SK-N-SH treated with all-trans-retinoic acid at 6 μM for 48 hours (cell line): Measurements from ENCODE around the gene PSMD2.

Experiments used
- ATAC-seq: fragments of 200-7000 bp; cut with Tn5 transposase; 3 replicates; pipeline ENCODE4 v1.9.1; 2020; ENCODE audit warnings: mild to moderate bottlenecking, moderate library complexity
- BACH2 ChIP-seq: fragments of 250-450 bp; sonication (Bioruptor Pico); IDR thresholded peaks from 2 replicates; pipeline ENCODE4 v1.9.0; 2021; ENCODE audit warnings: mild to moderate bottlenecking, borderline replicate concordance
- CSRNP3 ChIP-seq: fragments of 250-450 bp; sonication (Bioruptor Pico); IDR thresholded peaks from 2 replicates; pipeline ENCODE4 v1.5.1; 2021; ENCODE audit warnings: mild to moderate bottlenecking, moderate library complexity
- ESRRG ChIP-seq: fragments of 250-450 bp; sonication (Bioruptor Pico); IDR thresholded peaks from 2 replicates; pipeline ENCODE4 v1.6.1; 2021; ENCODE audit warnings: mild to moderate bottlenecking
- ISL1 ChIP-seq: fragments of 250-450 bp; sonication (Bioruptor Pico); IDR thresholded peaks from 2 replicates; pipeline ENCODE4 v2.1.2; 2022; ENCODE audit warnings: mild to moderate bottlenecking, moderate library complexity
- OSR1 ChIP-seq: fragments of 250-450 bp; sonication (Bioruptor Pico); IDR thresholded peaks from 2 replicates; pipeline ENCODE4 v1.8.0; 2022; ENCODE audit warnings: moderate library complexity, mild to moderate bottlenecking, inconsistent platforms
- POU6F1 ChIP-seq: fragments of 250-450 bp; sonication (Bioruptor Pico); IDR thresholded peaks from 2 replicates; pipeline ENCODE4 v1.8.0; 2021; ENCODE audit warnings: low read depth, mild to moderate bottlenecking, moderate library complexity, borderline replicate concordance
- PPARA ChIP-seq: fragments of 250-450 bp; sonication (Bioruptor Pico); IDR thresholded peaks from 2 replicates; pipeline ENCODE4 v1.5.0; 2020; ENCODE audit warnings: mild to moderate bottlenecking, borderline replicate concordance
- RARB ChIP-seq: fragments of 250-450 bp; sonication (Bioruptor Pico); IDR thresholded peaks from 2 replicates; pipeline ENCODE4 v1.8.0; 2021; ENCODE audit warnings: mild to moderate bottlenecking, moderate library complexity
- SNAI2 ChIP-seq: fragments of 250-450 bp; sonication (Bioruptor Pico); IDR thresholded peaks from 2 replicates; pipeline ENCODE4 v1.5.0; 2020; ENCODE audit warnings: mild to moderate bottlenecking, moderate library complexity
- TCF4 ChIP-seq: fragments of 250-450 bp; sonication (Bioruptor Pico); IDR thresholded peaks from 2 replicates; pipeline ENCODE4 v1.8.0; 2021; ENCODE audit warnings: mild to moderate bottlenecking, moderate library complexity, borderline replicate concordance
- TOX ChIP-seq: fragments of 250-450 bp; sonication (Bioruptor Pico); IDR thresholded peaks from 2 replicates; pipeline ENCODE4 v1.8.0; 2021; ENCODE audit warnings: mild to moderate bottlenecking, moderate library complexity, borderline replicate concordance
- ZC3H10 ChIP-seq: fragments of 250-450 bp; sonication (Bioruptor Pico); IDR thresholded peaks from 2 replicates; pipeline ENCODE4 v1.5.1; 2021; ENCODE audit warnings: mild to moderate bottlenecking, moderate library complexity
- ZNF70 ChIP-seq: fragments of 450-650 bp; formaldehyde crosslinking; IDR thresholded peaks from 2 replicates; pipeline ENCODE4 v1.5.0; 2020; ENCODE audit warnings: mild to moderate bottlenecking, moderate library complexity
- ZNF8 ChIP-seq: fragments of 450-650 bp; formaldehyde crosslinking; IDR thresholded peaks from 2 replicates; pipeline ENCODE4 v1.5.0; 2020; ENCODE audit warnings: mild to moderate bottlenecking, moderate library complexity
- TF ChIP-seq, protein P1 (sequence below): fragments of 250-450 bp; sonication (Bioruptor Pico); IDR thresholded peaks from 2 replicates; pipeline ENCODE4 v1.8.0; 2020; ENCODE audit warnings: mild to moderate bottlenecking, moderate library complexity, borderline replicate concordance
- TF ChIP-seq, protein P2 (sequence below): fragments of 250-450 bp; sonication (Bioruptor Pico); IDR thresholded peaks from 2 replicates; pipeline ENCODE4 v1.5.1; 2020; ENCODE audit warnings: low read depth, mild to moderate bottlenecking, moderate library complexity
- TF ChIP-seq, protein P3 (sequence below): fragments of 250-450 bp; sonication (Bioruptor Pico); IDR thresholded peaks from 2 replicates; pipeline ENCODE4 v1.5.0; 2020; ENCODE audit warnings: mild to moderate bottlenecking, moderate library complexity

Gene PSMD2

DNA sequence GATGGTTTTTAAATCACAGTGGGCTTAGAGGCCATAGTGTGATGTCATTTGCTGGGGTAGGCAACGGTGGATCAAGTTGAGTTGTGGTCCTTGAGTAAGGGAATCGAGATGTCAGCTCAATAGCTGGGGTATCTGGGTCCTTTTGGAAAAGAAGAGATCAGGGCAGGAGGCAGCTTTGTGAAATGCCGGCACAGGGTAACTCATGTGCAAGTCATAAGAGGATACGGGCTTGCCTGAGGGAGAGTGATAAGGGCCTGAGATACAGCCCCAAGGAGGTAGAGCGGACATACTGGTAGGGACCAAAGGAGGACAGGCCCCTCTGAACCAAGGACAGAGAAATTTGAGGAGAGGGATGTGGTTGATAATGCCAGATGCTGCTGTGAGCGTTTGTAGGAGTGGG is 34.1 kb downstream of the PSMD2 start:
- TF ChIP-seq CSRNP3 (CRISPR knock-in tag) (no peak), ISL1 (no peak), POU6F1 (CRISPR knock-in tag) (no peak), TOX (CRISPR knock-in tag) (no peak), RARB (CRISPR knock-in tag) (no peak), BACH2 (CRISPR knock-in tag) (no peak), PPARA (CRISPR knock-in tag) (no peak), OSR1 (CRISPR knock-in tag) (no peak), ZC3H10 (CRISPR knock-in tag) (no peak), ESRRG (no peak), TCF4 (CRISPR knock-in tag) (no peak), SNAI2 (CRISPR knock-in tag) (no peak)
- TF ChIP-seq, protein P1, sequence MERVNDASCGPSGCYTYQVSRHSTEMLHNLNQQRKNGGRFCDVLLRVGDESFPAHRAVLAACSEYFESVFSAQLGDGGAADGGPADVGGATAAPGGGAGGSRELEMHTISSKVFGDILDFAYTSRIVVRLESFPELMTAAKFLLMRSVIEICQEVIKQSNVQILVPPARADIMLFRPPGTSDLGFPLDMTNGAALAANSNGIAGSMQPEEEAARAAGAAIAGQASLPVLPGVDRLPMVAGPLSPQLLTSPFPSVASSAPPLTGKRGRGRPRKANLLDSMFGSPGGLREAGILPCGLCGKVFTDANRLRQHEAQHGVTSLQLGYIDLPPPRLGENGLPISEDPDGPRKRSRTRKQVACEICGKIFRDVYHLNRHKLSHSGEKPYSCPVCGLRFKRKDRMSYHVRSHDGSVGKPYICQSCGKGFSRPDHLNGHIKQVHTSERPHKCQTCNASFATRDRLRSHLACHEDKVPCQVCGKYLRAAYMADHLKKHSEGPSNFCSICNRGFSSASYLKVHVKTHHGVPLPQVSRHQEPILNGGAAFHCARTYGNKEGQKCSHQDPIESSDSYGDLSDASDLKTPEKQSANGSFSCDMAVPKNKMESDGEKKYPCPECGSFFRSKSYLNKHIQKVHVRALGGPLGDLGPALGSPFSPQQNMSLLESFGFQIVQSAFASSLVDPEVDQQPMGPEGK, result no peak
- TF ChIP-seq, protein P2, sequence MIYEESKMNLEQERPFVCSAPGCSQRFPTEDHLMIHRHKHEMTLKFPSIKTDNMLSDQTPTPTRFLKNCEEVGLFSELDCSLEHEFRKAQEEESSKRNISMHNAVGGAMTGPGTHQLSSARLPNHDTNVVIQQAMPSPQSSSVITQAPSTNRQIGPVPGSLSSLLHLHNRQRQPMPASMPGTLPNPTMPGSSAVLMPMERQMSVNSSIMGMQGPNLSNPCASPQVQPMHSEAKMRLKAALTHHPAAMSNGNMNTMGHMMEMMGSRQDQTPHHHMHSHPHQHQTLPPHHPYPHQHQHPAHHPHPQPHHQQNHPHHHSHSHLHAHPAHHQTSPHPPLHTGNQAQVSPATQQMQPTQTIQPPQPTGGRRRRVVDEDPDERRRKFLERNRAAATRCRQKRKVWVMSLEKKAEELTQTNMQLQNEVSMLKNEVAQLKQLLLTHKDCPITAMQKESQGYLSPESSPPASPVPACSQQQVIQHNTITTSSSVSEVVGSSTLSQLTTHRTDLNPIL (CRISPR knock-in tag), result no peak
- TF ChIP-seq, protein P3, sequence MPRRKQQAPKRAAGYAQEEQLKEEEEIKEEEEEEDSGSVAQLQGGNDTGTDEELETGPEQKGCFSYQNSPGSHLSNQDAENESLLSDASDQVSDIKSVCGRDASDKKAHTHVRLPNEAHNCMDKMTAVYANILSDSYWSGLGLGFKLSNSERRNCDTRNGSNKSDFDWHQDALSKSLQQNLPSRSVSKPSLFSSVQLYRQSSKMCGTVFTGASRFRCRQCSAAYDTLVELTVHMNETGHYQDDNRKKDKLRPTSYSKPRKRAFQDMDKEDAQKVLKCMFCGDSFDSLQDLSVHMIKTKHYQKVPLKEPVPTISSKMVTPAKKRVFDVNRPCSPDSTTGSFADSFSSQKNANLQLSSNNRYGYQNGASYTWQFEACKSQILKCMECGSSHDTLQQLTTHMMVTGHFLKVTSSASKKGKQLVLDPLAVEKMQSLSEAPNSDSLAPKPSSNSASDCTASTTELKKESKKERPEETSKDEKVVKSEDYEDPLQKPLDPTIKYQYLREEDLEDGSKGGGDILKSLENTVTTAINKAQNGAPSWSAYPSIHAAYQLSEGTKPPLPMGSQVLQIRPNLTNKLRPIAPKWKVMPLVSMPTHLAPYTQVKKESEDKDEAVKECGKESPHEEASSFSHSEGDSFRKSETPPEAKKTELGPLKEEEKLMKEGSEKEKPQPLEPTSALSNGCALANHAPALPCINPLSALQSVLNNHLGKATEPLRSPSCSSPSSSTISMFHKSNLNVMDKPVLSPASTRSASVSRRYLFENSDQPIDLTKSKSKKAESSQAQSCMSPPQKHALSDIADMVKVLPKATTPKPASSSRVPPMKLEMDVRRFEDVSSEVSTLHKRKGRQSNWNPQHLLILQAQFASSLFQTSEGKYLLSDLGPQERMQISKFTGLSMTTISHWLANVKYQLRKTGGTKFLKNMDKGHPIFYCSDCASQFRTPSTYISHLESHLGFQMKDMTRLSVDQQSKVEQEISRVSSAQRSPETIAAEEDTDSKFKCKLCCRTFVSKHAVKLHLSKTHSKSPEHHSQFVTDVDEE (CRISPR knock-in tag), result no peak
- ATAC-seq, result no peak

- ATAC-seq, result no peak
- TF ChIP-seq RARB (CRISPR knock-in tag) (no peak), ESRRG (no peak), ZC3H10 (CRISPR knock-in tag) (no peak), POU6F1 (CRISPR knock-in tag) (no peak), ZNF70 (CRISPR knock-in tag) (no peak), ZNF8 (CRISPR knock-in tag) (no peak), ISL1 (no peak), BACH2 (CRISPR knock-in tag) (no peak)
- TF ChIP-seq, protein P3 (CRISPR knock-in tag), result no peak
- TF ChIP-seq, protein P1, result no peak
- TF ChIP-seq, protein P2 (CRISPR knock-in tag), result no peak
- TF ChIP-seq, all 23 proteins: peak for 0
Measured at GRCh38 chr3:184333700-184334099, 34.7 kb downstream of the PSMD2 start.
